A673 (cell line): Measurements from ENCODE around the gene CATSPERE.

Source experiments
- EZH2 ChIP-seq: fragments of 200-600 bp; sonication (generic); IDR thresholded peaks from 2 replicates; pipeline ENCODE4 v1.6.1; 2017; ENCODE audit warnings: borderline replicate concordance, low read depth, mild to moderate bottlenecking, mixed read lengths, antibody characterized with exemption, low read length; ENCODE audit not compliant: poor library complexity, severe bottlenecking
- TF ChIP-seq, protein P1 (sequence below): fragments of 300-800, 200-600 bp; sonication (generic); conservative IDR thresholded peaks from 2 replicates; pipeline ENCODE4 v1.5.1; 2017; ENCODE audit warnings: low read depth, mild to moderate bottlenecking, antibody characterized with exemption, low read length, moderate library complexity, mixed read lengths

DNA sequence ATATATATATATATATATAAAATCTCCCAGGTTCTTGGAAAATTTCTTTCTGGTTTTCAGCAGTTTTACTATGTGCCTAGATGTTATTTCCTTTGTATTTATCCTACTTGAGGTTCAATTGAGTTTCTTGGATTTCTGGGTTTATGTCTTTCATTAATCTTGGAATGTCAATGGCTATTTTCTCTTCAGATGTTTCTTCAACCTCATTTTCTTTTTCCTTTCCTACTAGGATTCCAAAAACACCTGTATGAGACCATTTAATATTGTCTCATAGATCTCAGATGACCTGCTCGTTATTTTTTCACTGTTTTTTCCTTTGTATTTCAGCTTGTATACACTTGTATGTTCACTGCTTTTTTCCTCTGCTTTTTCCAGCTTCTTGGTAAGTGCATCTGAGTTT lies 96.5 kb downstream of the CATSPERE start:
- TF ChIP-seq, protein P1, sequence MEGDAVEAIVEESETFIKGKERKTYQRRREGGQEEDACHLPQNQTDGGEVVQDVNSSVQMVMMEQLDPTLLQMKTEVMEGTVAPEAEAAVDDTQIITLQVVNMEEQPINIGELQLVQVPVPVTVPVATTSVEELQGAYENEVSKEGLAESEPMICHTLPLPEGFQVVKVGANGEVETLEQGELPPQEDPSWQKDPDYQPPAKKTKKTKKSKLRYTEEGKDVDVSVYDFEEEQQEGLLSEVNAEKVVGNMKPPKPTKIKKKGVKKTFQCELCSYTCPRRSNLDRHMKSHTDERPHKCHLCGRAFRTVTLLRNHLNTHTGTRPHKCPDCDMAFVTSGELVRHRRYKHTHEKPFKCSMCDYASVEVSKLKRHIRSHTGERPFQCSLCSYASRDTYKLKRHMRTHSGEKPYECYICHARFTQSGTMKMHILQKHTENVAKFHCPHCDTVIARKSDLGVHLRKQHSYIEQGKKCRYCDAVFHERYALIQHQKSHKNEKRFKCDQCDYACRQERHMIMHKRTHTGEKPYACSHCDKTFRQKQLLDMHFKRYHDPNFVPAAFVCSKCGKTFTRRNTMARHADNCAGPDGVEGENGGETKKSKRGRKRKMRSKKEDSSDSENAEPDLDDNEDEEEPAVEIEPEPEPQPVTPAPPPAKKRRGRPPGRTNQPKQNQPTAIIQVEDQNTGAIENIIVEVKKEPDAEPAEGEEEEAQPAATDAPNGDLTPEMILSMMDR = no peak
- TF ChIP-seq EZH2 = no peak
